ENCODE measurements around the gene SUN5. TPM values are rescaled to one million over a fixed set of nuclear protein-coding genes. Genes with fewer than 3 reads are reported as not detected.

SUN5 gene
- total RNA-seq, 1 donor from 2014 or later, result not detected

DNA sequence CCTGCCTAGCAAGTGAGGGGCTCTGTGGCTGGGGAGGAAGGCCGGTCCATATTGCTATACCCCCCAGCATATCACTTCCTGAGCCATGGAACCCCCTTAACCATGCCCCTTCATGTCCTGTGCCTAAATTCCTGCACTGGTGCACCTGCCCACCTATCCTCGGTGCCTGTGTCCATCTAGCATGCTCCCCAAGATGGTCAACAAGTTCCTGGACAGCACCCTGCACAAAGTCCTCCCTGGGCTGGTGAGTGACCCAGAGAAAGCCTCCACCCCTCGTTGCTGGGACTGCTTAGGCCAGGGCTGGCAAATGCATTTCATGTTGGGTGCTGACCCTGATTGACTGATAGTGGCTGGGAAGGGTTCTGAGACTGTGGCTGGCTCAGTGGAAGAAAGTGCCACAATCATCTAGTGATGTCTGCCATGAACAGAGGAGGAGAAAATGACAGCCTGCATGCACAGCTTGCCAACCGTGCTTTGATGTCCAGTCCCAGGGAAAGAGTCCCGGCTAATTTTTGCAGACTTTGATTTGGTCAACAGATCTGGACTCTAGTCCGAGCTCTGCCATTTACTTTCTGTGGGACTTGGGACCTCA is 30.8 kb upstream of the SUN5 start:
- TF ChIP-seq, protein P1, sequence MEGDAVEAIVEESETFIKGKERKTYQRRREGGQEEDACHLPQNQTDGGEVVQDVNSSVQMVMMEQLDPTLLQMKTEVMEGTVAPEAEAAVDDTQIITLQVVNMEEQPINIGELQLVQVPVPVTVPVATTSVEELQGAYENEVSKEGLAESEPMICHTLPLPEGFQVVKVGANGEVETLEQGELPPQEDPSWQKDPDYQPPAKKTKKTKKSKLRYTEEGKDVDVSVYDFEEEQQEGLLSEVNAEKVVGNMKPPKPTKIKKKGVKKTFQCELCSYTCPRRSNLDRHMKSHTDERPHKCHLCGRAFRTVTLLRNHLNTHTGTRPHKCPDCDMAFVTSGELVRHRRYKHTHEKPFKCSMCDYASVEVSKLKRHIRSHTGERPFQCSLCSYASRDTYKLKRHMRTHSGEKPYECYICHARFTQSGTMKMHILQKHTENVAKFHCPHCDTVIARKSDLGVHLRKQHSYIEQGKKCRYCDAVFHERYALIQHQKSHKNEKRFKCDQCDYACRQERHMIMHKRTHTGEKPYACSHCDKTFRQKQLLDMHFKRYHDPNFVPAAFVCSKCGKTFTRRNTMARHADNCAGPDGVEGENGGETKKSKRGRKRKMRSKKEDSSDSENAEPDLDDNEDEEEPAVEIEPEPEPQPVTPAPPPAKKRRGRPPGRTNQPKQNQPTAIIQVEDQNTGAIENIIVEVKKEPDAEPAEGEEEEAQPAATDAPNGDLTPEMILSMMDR (IDR thresholded peaks at IDR 0.05; ENCODE audit: unreplicated experiment), result no peak
- H3K9me3 Mint-ChIP-seq, result no peaks in the 10 kb centered on the region
- no peaks in the 10 kb centered on the region for H3K36me3 Mint-ChIP-seq
- H3K4me3 Mint-ChIP-seq, result no peak overlapping the region
- H3K27me3 Mint-ChIP-seq (ENCODE audit: low read depth), result peaks cover 38% of the 10 kb centered on the region
- DNase-seq (ENCODE audit: low spot score in 2 of 2, unreplicated experiment in 2 of 2), result no peak
- H3K4me1 Mint-ChIP-seq, result no peaks in the 10 kb centered on the region
- H3K27ac Mint-ChIP-seq, result no peak overlapping the region

DNA sequence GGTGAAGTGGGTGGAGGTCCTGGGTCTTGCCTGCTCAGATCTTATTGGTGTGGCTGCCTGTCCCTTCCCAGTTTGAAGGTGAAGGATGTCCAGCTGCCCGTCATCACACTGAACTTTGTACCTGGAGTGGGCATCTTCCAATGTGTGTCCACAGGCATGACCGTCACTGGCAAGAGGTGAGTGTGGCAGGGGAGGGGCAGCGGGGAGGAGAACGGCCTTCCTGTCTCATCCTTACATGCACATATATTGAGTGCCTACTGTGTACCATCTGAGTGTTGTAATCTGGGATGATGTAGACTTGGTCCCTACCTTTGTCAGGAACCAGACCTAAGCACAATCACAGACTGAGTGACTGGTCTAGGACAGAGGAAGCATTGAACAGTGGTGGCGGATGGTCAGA is 29.9 kb upstream of the SUN5 start:
- H3K27me3 Mint-ChIP-seq (ENCODE audit: low read depth), result peaks cover 32% of the 10 kb centered on the region
- DNase-seq (ENCODE audit: low spot score in 2 of 2, unreplicated experiment in 2 of 2), result no peak
- H3K4me3 Mint-ChIP-seq, result no peak overlapping the region
- no peaks in the 10 kb centered on the region for H3K36me3 Mint-ChIP-seq
- H3K4me1 Mint-ChIP-seq, result no peaks in the 10 kb centered on the region
- H3K27ac Mint-ChIP-seq, result no peak overlapping the region
- no peaks in the 10 kb centered on the region for H3K9me3 Mint-ChIP-seq
- TF ChIP-seq, protein P1 (IDR thresholded peaks at IDR 0.05; ENCODE audit: unreplicated experiment), result no peak

DNA sequence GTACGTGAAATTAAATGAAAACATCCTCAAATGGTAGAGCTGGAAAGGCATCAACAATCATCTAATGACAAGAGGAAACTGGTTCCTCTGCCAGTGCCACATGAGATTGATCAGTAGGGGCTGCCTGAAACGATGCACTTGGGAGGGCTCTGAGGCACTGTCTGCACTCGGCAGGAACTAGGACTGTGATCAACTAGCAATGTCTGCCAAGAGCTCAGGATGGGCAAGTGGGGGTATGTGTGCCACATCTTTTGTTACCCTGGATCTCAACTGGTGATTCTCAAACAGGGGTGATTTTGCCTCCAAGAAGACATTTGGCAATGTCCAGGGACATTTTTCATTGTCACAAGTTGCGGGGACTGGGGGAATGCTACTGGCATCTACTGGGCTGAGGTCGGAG is 29.1 kb upstream of the SUN5 start:
- Mint-ChIP-seq H3K4me1 (no peaks in the 10 kb centered on the region), H3K27ac (no peak overlapping the region), H3K4me3 (no peak overlapping the region), H3K27me3 (ENCODE audit: low read depth) (peaks cover 25% of the 10 kb centered on the region), H3K36me3 (no peaks in the 10 kb centered on the region), H3K9me3 (no peaks in the 10 kb centered on the region)
- DNase-seq (ENCODE audit: low spot score in 2 of 2, unreplicated experiment in 2 of 2), result no peak
- TF ChIP-seq, protein P1 (IDR thresholded peaks at IDR 0.05; ENCODE audit: unreplicated experiment), result no peak

DNA sequence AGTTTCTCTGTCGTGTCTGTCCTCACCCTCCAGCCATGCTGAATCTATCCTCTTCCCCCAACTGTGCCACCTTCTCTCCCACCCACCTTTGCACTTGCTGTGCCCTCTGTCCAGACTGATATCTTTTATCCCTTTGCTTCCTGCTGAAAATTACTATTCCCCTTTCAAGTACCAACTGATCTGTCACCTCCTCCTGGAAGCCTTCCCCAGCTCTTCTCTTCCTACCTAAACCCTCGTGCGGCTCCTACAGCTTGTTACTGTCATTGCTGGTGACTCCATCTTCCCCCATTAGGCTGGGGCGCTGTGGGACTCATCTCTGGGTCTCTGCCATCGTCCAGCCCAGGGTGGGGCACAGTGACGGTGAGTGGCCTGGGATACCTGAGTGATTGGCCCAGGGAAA is 28.3 kb upstream of the SUN5 start:
- no peak for DNase-seq (ENCODE audit: low spot score in 2 of 2, unreplicated experiment in 2 of 2)
- no peaks in the 10 kb centered on the region for H3K36me3 Mint-ChIP-seq
- H3K4me1 Mint-ChIP-seq, result no peaks in the 10 kb centered on the region
- TF ChIP-seq, protein P1 (IDR thresholded peaks at IDR 0.05; ENCODE audit: unreplicated experiment), result no peak
- H3K27ac Mint-ChIP-seq, result no peak overlapping the region
- peaks cover 17% of the 10 kb centered on the region for H3K27me3 Mint-ChIP-seq (ENCODE audit: low read depth)
- H3K9me3 Mint-ChIP-seq, result no peaks in the 10 kb centered on the region
- no peak overlapping the region for H3K4me3 Mint-ChIP-seq

DNA sequence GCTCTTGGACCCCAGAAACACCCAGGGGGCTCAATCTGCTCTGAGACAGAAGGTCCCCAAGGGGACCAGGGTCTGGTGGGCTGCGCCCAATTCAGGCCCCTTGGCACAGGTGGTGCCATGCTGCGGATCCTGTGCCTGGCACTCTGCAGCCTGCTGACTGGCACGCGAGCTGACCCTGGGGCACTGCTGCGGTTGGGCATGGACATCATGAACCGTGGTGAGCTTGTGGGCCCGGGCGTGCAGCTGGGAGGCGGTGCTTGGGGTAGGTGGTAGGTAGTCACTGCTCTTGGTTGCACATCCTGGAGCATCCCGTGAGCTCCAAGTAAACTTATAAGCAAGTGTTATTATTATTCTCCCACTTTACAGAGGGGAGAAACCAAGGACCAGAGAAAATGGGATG is 27.3 kb upstream of the SUN5 start, which contains the start of gene BPIFB6:
TSS of gene BPIFB6 (plus strand) at position 118 of the 400 bp plus-strand sequence. CDS start at position 118, 0 bp downstream.
- Mint-ChIP-seq H3K27ac (no peak within 1 kb of the TSS), H3K36me3 (no peaks in the 10 kb centered on the region), H3K4me1 (no peaks in the 10 kb centered on the region), H3K27me3 (ENCODE audit: low read depth) (peaks cover 20% of the 10 kb centered on the region), H3K9me3 (no peaks in the 10 kb centered on the region), H3K4me3 (no peak within 1 kb of the TSS)
- no peak for DNase-seq (ENCODE audit: low spot score in 2 of 2, unreplicated experiment in 2 of 2)
- TF ChIP-seq, protein P1 (IDR thresholded peaks at IDR 0.05; ENCODE audit: unreplicated experiment), result no peak

DNA sequence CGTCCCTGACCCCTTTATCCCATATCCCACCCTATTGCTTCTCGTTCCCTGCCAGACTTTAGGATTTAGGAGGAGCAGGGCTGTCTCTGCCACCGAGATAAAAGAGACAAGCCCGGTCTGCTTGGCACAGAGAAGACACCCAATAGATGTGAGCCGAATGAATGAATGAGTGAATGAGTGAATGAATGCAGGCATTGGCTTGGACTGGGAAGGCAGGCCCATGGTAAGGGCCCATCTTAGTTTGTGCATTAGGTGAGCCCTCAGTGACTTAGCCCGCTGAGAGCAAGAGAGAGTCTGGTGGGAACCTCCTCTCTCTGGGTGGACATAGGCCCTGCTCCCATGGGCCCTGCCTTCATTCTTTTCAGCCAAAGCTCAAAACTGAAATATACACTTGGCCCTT is 26.3 kb upstream of the SUN5 start:
- H3K9me3 Mint-ChIP-seq, result no peaks in the 10 kb centered on the region
- no peaks in the 10 kb centered on the region for H3K4me1 Mint-ChIP-seq
- TF ChIP-seq, protein P1 (IDR thresholded peaks at IDR 0.05; ENCODE audit: unreplicated experiment), result no peak
- no peak overlapping the region for H3K27ac Mint-ChIP-seq
- H3K36me3 Mint-ChIP-seq, result no peaks in the 10 kb centered on the region
- DNase-seq (ENCODE audit: low spot score in 2 of 2, unreplicated experiment in 2 of 2), result no peak
- H3K27me3 Mint-ChIP-seq (ENCODE audit: low read depth), result peaks cover 20% of the 10 kb centered on the region
- H3K4me3 Mint-ChIP-seq, result no peak overlapping the region
